ENCODE results near the gene PRDM16.

PRDM16 gene

GRCh38 chr1:3323021-3323795, 254.2 kb downstream of the PRDM16 start:
- DNase-seq (ENCODE audit: low read depth): no peak

- no peak for DNase-seq (ENCODE audit: low read depth)
Observed at GRCh38 chr1:3323796-3324703, 255.0 kb downstream of the PRDM16 start.

GRCh38 chr1:3324704-3325535, 255.9 kb downstream of the PRDM16 start:
- no peak for DNase-seq (ENCODE audit: low read depth)

- DNase-seq (ENCODE audit: low read depth): no peak
Observed at GRCh38 chr1:3326516-3327388, 257.7 kb downstream of the PRDM16 start.

- DNase-seq (ENCODE audit: low read depth): no peak
Observed at GRCh38 chr1:3327389-3327702, 258.3 kb downstream of the PRDM16 start.

- DNase-seq (ENCODE audit: low read depth): no peak
Observed at GRCh38 chr1:3327936-3328590, 259.1 kb downstream of the PRDM16 start.

GRCh38 chr1:3329640-3330281, 260.8 kb downstream of the PRDM16 start:
- no peak for DNase-seq (ENCODE audit: low read depth)

- no peak for DNase-seq (ENCODE audit: low read depth)
Observed at GRCh38 chr1:3330771-3331245, 261.8 kb downstream of the PRDM16 start.

- no peak for DNase-seq (ENCODE audit: low read depth)
Observed at GRCh38 chr1:3331564-3331963, 262.6 kb downstream of the PRDM16 start.

GRCh38 chr1:3332043-3332442, 263.0 kb downstream of the PRDM16 start:
- DNase-seq (ENCODE audit: low read depth): no peak

GRCh38 chr1:3332662-3333061, 263.7 kb downstream of the PRDM16 start:
- DNase-seq (ENCODE audit: low read depth): no peak

GRCh38 chr1:3333903-3334302, 264.9 kb downstream of the PRDM16 start:
- no peak for DNase-seq (ENCODE audit: low read depth)

- DNase-seq (ENCODE audit: low read depth): no peak
Observed at GRCh38 chr1:3334366-3334765, 265.4 kb downstream of the PRDM16 start.

- no peak for DNase-seq (ENCODE audit: low read depth)
Observed at GRCh38 chr1:3335754-3336640, 267.0 kb downstream of the PRDM16 start.

GRCh38 chr1:3336641-3337630, 267.9 kb downstream of the PRDM16 start:
- DNase-seq (ENCODE audit: low read depth): no peak

- DNase-seq (ENCODE audit: low read depth): no peak
Observed at GRCh38 chr1:3337798-3338724, 269.1 kb downstream of the PRDM16 start.

GRCh38 chr1:3338725-3339070, 269.7 kb downstream of the PRDM16 start:
- no peak for DNase-seq (ENCODE audit: low read depth)
